HG02623 (cell line): ENCODE measurements around the gene ZBTB11.
A peak's percentile ranks its signal among the peaks of the same experiment; 100 is the strongest.
"Not testable (repeated sequence)": the region's sequence is repeated elsewhere in the genome, so short reads cannot be mapped to it uniquely, and the experiment has no call there.

Source experiments
- ATAC-seq: cut with Tn5 transposase; IDR thresholded peaks from one replicate; pipeline ENCODE4 v1.9.1; 2021; ENCODE audit warnings: moderate library complexity; ENCODE audit not compliant: unreplicated experiment

The ZBTB11 gene

GRCh38 chr3:101691685-101692671, 15.0 kb upstream of the ZBTB11 start:
- ATAC-seq = not testable (repeated sequence)

GRCh38 chr3:101690972-101691371, 14.0 kb upstream of the ZBTB11 start:
- ATAC-seq = no peak

GRCh38 chr3:101689286-101689685, 12.4 kb upstream of the ZBTB11 start:
- no peak for ATAC-seq

GRCh38 chr3:101687142-101687931, 10.4 kb upstream of the ZBTB11 start:
- no peak for ATAC-seq

- peak; percentile 6 for ATAC-seq
These were observed 9.0 kb upstream of the ZBTB11 start for GRCh38 chr3:101685870-101686307.

GRCh38 chr3:101685050-101685400, 8.1 kb upstream of the ZBTB11 start:
- ATAC-seq = no peak

GRCh38 chr3:101680466-101680865, 3.5 kb upstream of the ZBTB11 start:
- no peak for ATAC-seq

GRCh38 chr3:101678837-101679236, 1.9 kb upstream of the ZBTB11 start:
- not testable (repeated sequence) for ATAC-seq

GRCh38 chr3:101677436-101678286, 729 bp upstream of the ZBTB11 start:
- no peak for ATAC-seq

GRCh38 chr3:101676216-101676764, 642 bp downstream of the ZBTB11 start:
- ATAC-seq = peak; percentile 82

- no peak for ATAC-seq
These were observed 1.2 kb downstream of the ZBTB11 start for GRCh38 chr3:101675709-101676215.

GRCh38 chr3:101674518-101674917, 2.4 kb downstream of the ZBTB11 start:
- no peak for ATAC-seq

- no peak for ATAC-seq
These were observed 3.0 kb downstream of the ZBTB11 start for GRCh38 chr3:101673953-101674352.

GRCh38 chr3:101671014-101671413, 5.9 kb downstream of the ZBTB11 start:
- ATAC-seq = no peak

GRCh38 chr3:101667844-101668243, 9.1 kb downstream of the ZBTB11 start:
- no peak for ATAC-seq

GRCh38 chr3:101667331-101667730, 9.6 kb downstream of the ZBTB11 start:
- ATAC-seq = peak; percentile 53

GRCh38 chr3:101665851-101666250, 11.1 kb downstream of the ZBTB11 start:
- no peak for ATAC-seq

GRCh38 chr3:101665357-101665756, 11.6 kb downstream of the ZBTB11 start:
- no peak for ATAC-seq

- no peak for ATAC-seq
These were observed 16.2 kb downstream of the ZBTB11 start for GRCh38 chr3:101660714-101661113.

- ATAC-seq = no peak
These were observed 20.3 kb downstream of the ZBTB11 start for GRCh38 chr3:101656651-101657050.
